Neural progenitor cell (in vitro differentiated cells): ENCODE results near the gene NDRG4. TPM values are rescaled to one million over a fixed set of nuclear protein-coding genes. Genes with fewer than 3 reads are reported as not detected.

Experiments used
- DNase-seq: peaks from one replicate; pipeline ENCODE4 v3.0.0-alpha.2; 2016; ENCODE audit warnings: low spot score
- H2AFZ ChIP-seq: fragments of 200-600 bp; sonication (generic); replicated peaks from 2 replicates; pipeline ENCODE4 v1.6.1; 2016; ENCODE audit warnings: antibody characterized with exemption
- H3F3A ChIP-seq: fragments of 200-600 bp; sonication (generic); 2 replicates; pipeline ENCODE4 v1.6.1; 2016; ENCODE audit warnings: antibody characterized with exemption, low read depth
- H3K27ac ChIP-seq: fragments of 200-600 bp; sonication (generic); 2 replicates; pipeline ENCODE4 v1.5.1; 2016; ENCODE audit warnings: mild to moderate bottlenecking
- H3K27me3 ChIP-seq: fragments of 200-600 bp; sonication (generic); 2 replicates; pipeline ENCODE4 v1.6.1; 2016; ENCODE audit warnings: mild to moderate bottlenecking, moderate library complexity
- H3K36me3 ChIP-seq: fragments of 200-600 bp; sonication (generic); 2 replicates; pipeline ENCODE4 v1.5.1; 2016
- H3K4me1 ChIP-seq: fragments of 200-600 bp; sonication (generic); 2 replicates; pipeline ENCODE4 v1.6.1; 2016; ENCODE audit warnings: mixed run types
- H3K4me2 ChIP-seq: fragments of 200-600 bp; sonication (generic); 2 replicates; pipeline ENCODE4 v1.6.1; 2016
- H3K4me3 ChIP-seq: fragments of 200-600 bp; sonication (generic); 2 replicates; pipeline ENCODE4 v1.5.1; 2016
- H3K79me2 ChIP-seq: fragments of 200-600 bp; sonication (generic); 2 replicates; pipeline ENCODE4 v1.6.1; 2016; ENCODE audit warnings: low read depth
- H3K9ac ChIP-seq: fragments of 200-600 bp; sonication (generic); 2 replicates; pipeline ENCODE4 v1.6.1; 2016
- H3K9me3 ChIP-seq: fragments of 200-600 bp; sonication (generic); 2 replicates; pipeline ENCODE4 v1.5.1; 2016; ENCODE audit warnings: low read depth
- H4K20me1 ChIP-seq: fragments of 200-600 bp; sonication (generic); 2 replicates; pipeline ENCODE4 v1.6.1; 2016; ENCODE audit warnings: low read depth
- H3K27ac Mint-ChIP-seq: 3 replicates; pipeline ENCODE4 v1.8.0; 2021; ENCODE audit warnings: mixed read lengths
- H3K27me3 Mint-ChIP-seq: 2 replicates; pipeline ENCODE4 v1.8.0; 2022; ENCODE audit warnings: low read depth, mild to moderate bottlenecking, inconsistent platforms, moderate library complexity, mixed read lengths; ENCODE audit not compliant: insufficient read depth
- H3K36me3 Mint-ChIP-seq: 3 replicates; pipeline ENCODE4 v1.8.0; 2021; ENCODE audit warnings: mixed read lengths
- H3K4me1 Mint-ChIP-seq: 3 replicates; pipeline ENCODE4 v1.8.0; 2021; ENCODE audit warnings: mixed read lengths
- H3K4me3 Mint-ChIP-seq: 3 replicates; pipeline ENCODE4 v1.8.0; 2021; ENCODE audit warnings: mild to moderate bottlenecking, moderate library complexity, mixed read lengths
- H3K9me3 Mint-ChIP-seq: 3 replicates; pipeline ENCODE4 v1.8.0; 2020; ENCODE audit warnings: mixed read lengths
- CTCF ChIP-seq: fragments of 200-600 bp; sonication (generic); IDR thresholded peaks from 2 replicates; pipeline ENCODE4 v1.5.1; 2017; ENCODE audit warnings: antibody characterized with exemption, mild to moderate bottlenecking
- EZH2 ChIP-seq: fragments of 200-600 bp; sonication (generic); IDR thresholded peaks from 2 replicates; pipeline ENCODE4 v1.6.1; 2017; ENCODE audit warnings: antibody characterized with exemption, mild to moderate bottlenecking, moderate library complexity
- EZH2phosphoT487 ChIP-seq: fragments of 200-600 bp; sonication (generic); IDR thresholded peaks from 2 replicates; pipeline ENCODE4 v1.6.1; 2017; ENCODE audit warnings: antibody characterized with exemption
- total RNA-seq: library from RNA; depleted of rRNA; stranded (reverse); fragments of >200 nt; gene quantifications from 2 replicates; pipeline ENCODE4 v1.2.3, GENCODE V29; 2015; ENCODE audit warnings: low replicate concordance

NDRG4 gene
- total RNA-seq, 1 donor from 2014 or later = 14.6 TPM

GRCh38 chr16:58508671-58509251, 8.8 kb downstream of the NDRG4 start:
- H3K27me3 Mint-ChIP-seq = peaks cover 9% of the 10 kb centered on the region
- no peak overlapping the region for H3K4me3 Mint-ChIP-seq
- Histone ChIP-seq H4K20me1 (peaks cover 4% of the 10 kb centered on the region), H3K4me1 (no peaks in the 10 kb centered on the region), H3K27me3 (no peaks in the 10 kb centered on the region), H3K4me3 (no peak overlapping the region), H3F3A (peaks cover 13% of the 10 kb centered on the region), H3K36me3 (no peaks in the 10 kb centered on the region), H3K9me3 (no peaks in the 10 kb centered on the region), H2AFZ (no peak overlapping the region), H3K79me2 (no peaks in the 10 kb centered on the region), H3K27ac (no peak overlapping the region), H3K4me2 (no peak overlapping the region), H3K9ac (no peak overlapping the region)
- no peak for TF ChIP-seq EZH2
- no peak for DNase-seq
- no peak overlapping the region for H3K27ac Mint-ChIP-seq
- H3K36me3 Mint-ChIP-seq = no peaks in the 10 kb centered on the region
- no peaks in the 10 kb centered on the region for H3K9me3 Mint-ChIP-seq
- H3K4me1 Mint-ChIP-seq = peaks cover 6% of the 10 kb centered on the region

- Mint-ChIP-seq H3K27me3 (peaks cover 9% of the 10 kb centered on the region), H3K9me3 (no peaks in the 10 kb centered on the region)
- peaks cover 4% of the 10 kb centered on the region for H4K20me1 ChIP-seq
Measured at GRCh38 chr16:58509256-58510096, 9.5 kb downstream of the NDRG4 start.

GRCh38 chr16:58510097-58510775, 10.3 kb downstream of the NDRG4 start:
- H3K4me1 Mint-ChIP-seq = peaks cover 13% of the 10 kb centered on the region
- Histone ChIP-seq H3K27me3 (no peaks in the 10 kb centered on the region), H3K4me3 (no peak overlapping the region), H3F3A (peaks cover 20% of the 10 kb centered on the region), H3K4me1 (peaks cover 10% of the 10 kb centered on the region), H2AFZ (no peak overlapping the region), H3K36me3 (no peaks in the 10 kb centered on the region), H3K4me2 (no peak overlapping the region), H3K9ac (no peak overlapping the region), H3K79me2 (peaks cover 12% of the 10 kb centered on the region), H3K27ac (no peak overlapping the region), H4K20me1 (peaks cover 4% of the 10 kb centered on the region), H3K9me3 (no peaks in the 10 kb centered on the region)
- no peak for DNase-seq
- no peak for TF ChIP-seq CTCF
- TF ChIP-seq EZH2 = no peak
- TF ChIP-seq EZH2phosphoT487 = no peak
- peaks cover 3% of the 10 kb centered on the region for H3K36me3 Mint-ChIP-seq
- peak overlapping the region; percentile 61 for H3K4me3 Mint-ChIP-seq
- H3K27me3 Mint-ChIP-seq = peaks cover 12% of the 10 kb centered on the region
- no peaks in the 10 kb centered on the region for H3K9me3 Mint-ChIP-seq
- peak overlapping the region; percentile 64 for H3K27ac Mint-ChIP-seq

More at GRCh38 chr16:58509256-58510096, 9.5 kb downstream of the NDRG4 start:
- Histone ChIP-seq H3K4me3 (no peak overlapping the region), H2AFZ (no peak overlapping the region), H3K9ac (no peak overlapping the region), H3K4me2 (no peak overlapping the region), H3F3A (peaks cover 13% of the 10 kb centered on the region), H3K4me1 (peaks cover 3% of the 10 kb centered on the region), H3K79me2 (peaks cover 4% of the 10 kb centered on the region), H3K9me3 (no peaks in the 10 kb centered on the region), H3K36me3 (no peaks in the 10 kb centered on the region), H3K27ac (no peak overlapping the region), H3K27me3 (no peaks in the 10 kb centered on the region)
- peaks cover 6% of the 10 kb centered on the region for H3K4me1 Mint-ChIP-seq
- H3K36me3 Mint-ChIP-seq = no peaks in the 10 kb centered on the region
- no peak for TF ChIP-seq CTCF
- TF ChIP-seq EZH2 = no peak
- no peak for TF ChIP-seq EZH2phosphoT487
- H3K27ac Mint-ChIP-seq = peak overlapping the region; percentile 64
- peak overlapping the region; percentile 61 for H3K4me3 Mint-ChIP-seq
- DNase-seq = no peak
